MM.1S (cell line): ENCODE results near the gene PER1.
A peak's percentile ranks its signal among the peaks of the same experiment; 100 is the strongest.

Experiments used
- DNase-seq: peaks from one replicate; pipeline ENCODE4 v3.0.0-alpha.2; 2015
- H2AFZ ChIP-seq: fragments of 300-600 bp; sonication (generic); 2 replicates; pipeline ENCODE4 v1.6.0; 2016; ENCODE audit warnings: antibody characterized with exemption, low read length
- H3F3A ChIP-seq: fragments of 300-600 bp; sonication (generic); 2 replicates; pipeline ENCODE4 v1.6.1; 2016; ENCODE audit warnings: mild to moderate bottlenecking, antibody characterized with exemption, low read length, moderate library complexity, mixed read lengths; ENCODE audit not compliant: insufficient read depth
- H3K27ac ChIP-seq: fragments of 300-600 bp; sonication (generic); 2 replicates; pipeline ENCODE4 v1.5.1; 2016; ENCODE audit warnings: mild to moderate bottlenecking, low read length
- H3K27me3 ChIP-seq: fragments of 300-600 bp; sonication (generic); replicated peaks from 2 replicates; pipeline ENCODE4 v1.6.0; 2016; ENCODE audit warnings: low read length; ENCODE audit not compliant: insufficient read depth
- H3K36me3 ChIP-seq: fragments of 300-600 bp; sonication (generic); replicated peaks from 2 replicates; pipeline ENCODE4 v1.6.1; 2016; ENCODE audit warnings: mild to moderate bottlenecking, low read length, mixed read lengths; ENCODE audit not compliant: insufficient read depth
- H3K4me1 ChIP-seq: fragments of 300-600 bp; sonication (generic); 2 replicates; pipeline ENCODE4 v1.6.1; 2016; ENCODE audit warnings: low read length, mixed read lengths
- H3K4me2 ChIP-seq: fragments of 300-600 bp; sonication (generic); 2 replicates; pipeline ENCODE4 v1.6.0; 2016; ENCODE audit warnings: low read depth, low read length
- H3K4me3 ChIP-seq: fragments of 300-600 bp; sonication (generic); 2 replicates; pipeline ENCODE4 v1.5.1; 2016; ENCODE audit warnings: low read length, mixed read lengths
- H3K79me2 ChIP-seq: fragments of 300-600 bp; sonication (generic); 2 replicates; pipeline ENCODE4 v1.6.1; 2016; ENCODE audit warnings: mixed run types, low read length, mixed read lengths
- H3K9ac ChIP-seq: fragments of 300-600 bp; sonication (generic); 2 replicates; pipeline ENCODE4 v1.6.1; 2016; ENCODE audit warnings: low read length, mixed read lengths
- H3K9me2 ChIP-seq: fragments of 300-600 bp; sonication (generic); replicated peaks from 2 replicates; pipeline ENCODE4 v1.6.1; 2016; ENCODE audit warnings: mild to moderate bottlenecking, low read length, mixed read lengths; ENCODE audit not compliant: insufficient read depth
- H3K9me3 ChIP-seq: fragments of 300-600 bp; sonication (generic); replicated peaks from 2 replicates; pipeline ENCODE4 v1.6.1; 2016; ENCODE audit warnings: mild to moderate bottlenecking, low read length, mixed read lengths; ENCODE audit not compliant: insufficient read depth
- H4K20me1 ChIP-seq: fragments of 300-600 bp; sonication (generic); 2 replicates; pipeline ENCODE4 v1.6.1; 2016; ENCODE audit warnings: mild to moderate bottlenecking, low read length, moderate library complexity, mixed read lengths; ENCODE audit not compliant: insufficient read depth
- CTCF ChIP-seq: fragments of 300-600 bp; sonication (generic); IDR thresholded peaks from 2 replicates; pipeline ENCODE4 v1.5.1; 2016; ENCODE audit warnings: antibody characterized with exemption, low read length, mixed read lengths
- EZH2 ChIP-seq: fragments of 300-600 bp; sonication (generic); optimal IDR thresholded peaks from 2 replicates; pipeline ENCODE3; 2017; ENCODE audit warnings: low read depth, mild to moderate bottlenecking, antibody characterized with exemption, low read length, mixed read lengths
- EZH2phosphoT487 ChIP-seq: fragments of 300-600 bp; sonication (generic); IDR thresholded peaks from 2 replicates; pipeline ENCODE4 v1.6.1; 2018; ENCODE audit warnings: antibody characterized with exemption, low read length

Gene PER1

GRCh38 chr17:8123695-8124349 lies 28.4 kb downstream of the PER1 start, which contains the start of gene HES7:
Gene HES7, minus strand, starts transcription at chr17:8124106. Its CDS starts 22 bp downstream, at chr17:8124084.
- Histone ChIP-seq H3K9me3 (no peaks in the 10 kb centered on the region), H3K4me2 (peak within 1 kb of the TSS; percentile 100), H3K4me1 (peaks cover 25% of the 10 kb centered on the region), H3K36me3 (no peaks in the 10 kb centered on the region), H3K79me2 (no peaks in the 10 kb centered on the region), H4K20me1 (no peaks in the 10 kb centered on the region; the same call in 1 of the 2 replicates), H3K27ac (no peak within 1 kb of the TSS), H3K9ac (peak within 1 kb of the TSS; percentile 20; the same call in 1 of the 2 replicates), H3F3A (peaks cover 52% of the 10 kb centered on the region), H3K27me3 (peaks cover 33% of the 10 kb centered on the region), H3K9me2 (no peaks in the 10 kb centered on the region), H2AFZ (peak within 1 kb of the TSS; percentile 57; the same call in 1 of the 2 replicates), H3K4me3 (peak within 1 kb of the TSS; percentile 84)
- no peak for DNase-seq
- TF ChIP-seq EZH2 (no peak), EZH2phosphoT487 (no peak), CTCF (no peak)

GRCh38 chr17:8122924-8123694 lies 29.1 kb downstream of the PER1 start:
- no peaks in the 10 kb centered on the region for H3K36me3 ChIP-seq
- peak overlapping the region; percentile 100 for H3K4me2 ChIP-seq
- H3K79me2 ChIP-seq = no peaks in the 10 kb centered on the region
- DNase-seq = peak; percentile 58
- no peaks in the 10 kb centered on the region; the same call in 1 of the 2 replicates for H4K20me1 ChIP-seq
- no peaks in the 10 kb centered on the region for H3K9me3 ChIP-seq
- H3F3A ChIP-seq = peaks cover 57% of the 10 kb centered on the region
- H3K27me3 ChIP-seq = peaks cover 26% of the 10 kb centered on the region
- peak overlapping the region; percentile 57; the same call in 1 of the 2 replicates for H2AFZ ChIP-seq
- TF ChIP-seq CTCF = no peak
- peaks cover 25% of the 10 kb centered on the region for H3K4me1 ChIP-seq
- no peaks in the 10 kb centered on the region for H3K9me2 ChIP-seq
- peak overlapping the region; percentile 84 for H3K4me3 ChIP-seq
- H3K9ac ChIP-seq = peak overlapping the region; percentile 20; the same call in 1 of the 2 replicates
- H3K27ac ChIP-seq = no peak overlapping the region

- Histone ChIP-seq H2AFZ (peak overlapping the region; percentile 57), H3K9me3 (no peaks in the 10 kb centered on the region), H3K4me1 (peaks cover 25% of the 10 kb centered on the region), H3K4me3 (peak overlapping the region; percentile 84), H4K20me1 (no peaks in the 10 kb centered on the region; the same call in 1 of the 2 replicates), H3F3A (peaks cover 57% of the 10 kb centered on the region), H3K27me3 (peaks cover 29% of the 10 kb centered on the region), H3K4me2 (peak overlapping the region; percentile 100), H3K36me3 (no peaks in the 10 kb centered on the region), H3K27ac (no peak overlapping the region), H3K9me2 (no peaks in the 10 kb centered on the region), H3K9ac (peak overlapping the region; percentile 20; the same call in 1 of the 2 replicates), H3K79me2 (no peaks in the 10 kb centered on the region)
- no peak for TF ChIP-seq CTCF
- TF ChIP-seq EZH2 = no peak
- TF ChIP-seq EZH2phosphoT487 = no peak
- no peak for DNase-seq
These were observed 29.7 kb downstream of the PER1 start for GRCh38 chr17:8122422-8122923.
